ENCODE results near the gene NEU2.

DNA sequence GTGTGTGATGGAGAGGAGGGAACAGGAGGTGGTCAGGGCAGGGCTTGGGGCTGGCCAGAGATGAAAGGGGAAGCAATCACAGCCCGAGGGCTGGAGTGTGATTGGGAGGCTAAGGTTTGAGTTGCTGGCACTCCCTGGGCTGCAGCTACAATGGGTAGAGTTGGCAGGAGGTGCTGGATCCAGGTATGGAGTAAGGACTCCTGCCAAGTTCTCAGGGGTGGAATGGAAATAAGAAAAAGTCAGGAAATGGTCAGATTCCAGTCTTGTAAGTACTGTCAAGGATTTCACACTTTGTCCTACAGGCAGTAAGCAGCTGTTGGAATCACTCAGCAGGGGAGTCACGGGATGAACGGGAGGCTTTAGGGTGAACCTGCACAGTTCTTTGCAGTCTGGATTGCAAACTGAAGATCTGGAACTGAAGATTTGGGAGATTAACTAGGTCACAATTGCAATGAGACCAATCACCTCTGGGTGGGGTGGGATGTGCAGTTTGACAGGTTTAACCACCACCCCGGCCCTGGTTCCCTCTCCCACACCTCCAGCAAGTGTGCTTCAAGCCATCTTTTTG lies 16.8 kb downstream of the NEU2 start:
- no peak for TF ChIP-seq POLR2AphosphoS5 (IDR thresholded peaks at IDR 0.05; ENCODE audit: low read depth, low read length)
- TF ChIP-seq TAF1 (IDR thresholded peaks at IDR 0.05; ENCODE audit: borderline replicate concordance, insufficient read depth, low read length), result no peak
- TF ChIP-seq, protein P1, sequence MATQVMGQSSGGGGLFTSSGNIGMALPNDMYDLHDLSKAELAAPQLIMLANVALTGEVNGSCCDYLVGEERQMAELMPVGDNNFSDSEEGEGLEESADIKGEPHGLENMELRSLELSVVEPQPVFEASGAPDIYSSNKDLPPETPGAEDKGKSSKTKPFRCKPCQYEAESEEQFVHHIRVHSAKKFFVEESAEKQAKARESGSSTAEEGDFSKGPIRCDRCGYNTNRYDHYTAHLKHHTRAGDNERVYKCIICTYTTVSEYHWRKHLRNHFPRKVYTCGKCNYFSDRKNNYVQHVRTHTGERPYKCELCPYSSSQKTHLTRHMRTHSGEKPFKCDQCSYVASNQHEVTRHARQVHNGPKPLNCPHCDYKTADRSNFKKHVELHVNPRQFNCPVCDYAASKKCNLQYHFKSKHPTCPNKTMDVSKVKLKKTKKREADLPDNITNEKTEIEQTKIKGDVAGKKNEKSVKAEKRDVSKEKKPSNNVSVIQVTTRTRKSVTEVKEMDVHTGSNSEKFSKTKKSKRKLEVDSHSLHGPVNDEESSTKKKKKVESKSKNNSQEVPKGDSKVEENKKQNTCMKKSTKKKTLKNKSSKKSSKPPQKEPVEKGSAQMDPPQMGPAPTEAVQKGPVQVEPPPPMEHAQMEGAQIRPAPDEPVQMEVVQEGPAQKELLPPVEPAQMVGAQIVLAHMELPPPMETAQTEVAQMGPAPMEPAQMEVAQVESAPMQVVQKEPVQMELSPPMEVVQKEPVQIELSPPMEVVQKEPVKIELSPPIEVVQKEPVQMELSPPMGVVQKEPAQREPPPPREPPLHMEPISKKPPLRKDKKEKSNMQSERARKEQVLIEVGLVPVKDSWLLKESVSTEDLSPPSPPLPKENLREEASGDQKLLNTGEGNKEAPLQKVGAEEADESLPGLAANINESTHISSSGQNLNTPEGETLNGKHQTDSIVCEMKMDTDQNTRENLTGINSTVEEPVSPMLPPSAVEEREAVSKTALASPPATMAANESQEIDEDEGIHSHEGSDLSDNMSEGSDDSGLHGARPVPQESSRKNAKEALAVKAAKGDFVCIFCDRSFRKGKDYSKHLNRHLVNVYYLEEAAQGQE (IDR thresholded peaks at IDR 0.05; ENCODE audit: insufficient read depth in 1 of 2, low read depth in 2 of 2, low read length in 2 of 2), result no peak
